ENCODE measurements around the gene INSR.
"Not testable (repeated sequence)": the region's sequence is repeated elsewhere in the genome, so short reads cannot be mapped to it uniquely, and the experiment has no call there.

Gene INSR

GRCh38 chr19:7098701-7099596, 195.3 kb downstream of the INSR start:
- peak; percentile 84 for DNase-seq (ENCODE audit: low spot score)

DNA sequence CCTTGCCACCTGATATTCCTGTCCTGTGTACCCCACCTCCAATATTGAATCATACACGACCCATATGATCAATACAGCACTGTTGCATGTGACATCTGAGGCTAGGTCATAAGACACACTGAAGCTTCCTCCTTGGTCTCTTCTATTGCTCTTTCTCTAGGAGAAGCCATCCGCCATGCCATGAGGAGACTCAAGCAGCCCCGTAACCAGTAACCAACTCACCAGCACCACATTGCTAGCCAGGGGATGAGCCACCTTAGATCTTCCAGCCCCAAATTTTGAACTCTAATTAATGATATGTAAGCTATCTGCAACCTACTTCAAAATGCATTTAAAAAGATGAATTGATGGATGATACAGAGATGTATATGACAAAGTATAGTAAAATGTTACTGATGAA, 196.1 kb downstream of the INSR start:
- DNase-seq (ENCODE audit: low spot score) = no peak

GRCh38 chr19:7088999-7089398, 205.2 kb downstream of the INSR start:
- no peak for DNase-seq (ENCODE audit: low spot score)

GRCh38 chr19:7083076-7083956, 210.9 kb downstream of the INSR start:
- no peak for DNase-seq (ENCODE audit: low spot score)

- DNase-seq (ENCODE audit: low spot score) = no peak
These were observed 216.2 kb downstream of the INSR start for GRCh38 chr19:7078008-7078407.

DNA sequence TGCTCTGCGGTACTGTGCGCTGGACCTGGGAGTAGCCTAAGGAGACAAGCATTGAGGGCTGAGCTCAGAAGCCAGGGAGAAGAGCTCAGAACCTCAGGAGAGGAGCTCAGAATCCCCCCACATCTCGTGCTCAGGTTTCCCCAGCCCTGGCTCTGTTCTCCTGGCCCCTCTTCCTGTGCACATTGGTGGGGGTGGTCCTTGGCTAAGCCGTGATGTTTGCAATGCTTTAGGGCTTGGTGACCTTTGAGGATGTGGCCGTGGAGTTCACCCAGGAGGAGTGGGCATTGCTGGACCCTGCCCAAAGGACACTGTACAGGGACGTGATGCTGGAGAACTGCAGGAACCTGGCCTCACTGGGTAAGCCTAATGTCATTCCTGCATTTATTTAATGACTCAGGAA, 218.1 kb downstream of the INSR start:
- DNase-seq (ENCODE audit: low spot score) = no peak

- no peak for DNase-seq (ENCODE audit: low spot score)
These were observed 219.4 kb downstream of the INSR start for GRCh38 chr19:7074705-7075282.

DNA sequence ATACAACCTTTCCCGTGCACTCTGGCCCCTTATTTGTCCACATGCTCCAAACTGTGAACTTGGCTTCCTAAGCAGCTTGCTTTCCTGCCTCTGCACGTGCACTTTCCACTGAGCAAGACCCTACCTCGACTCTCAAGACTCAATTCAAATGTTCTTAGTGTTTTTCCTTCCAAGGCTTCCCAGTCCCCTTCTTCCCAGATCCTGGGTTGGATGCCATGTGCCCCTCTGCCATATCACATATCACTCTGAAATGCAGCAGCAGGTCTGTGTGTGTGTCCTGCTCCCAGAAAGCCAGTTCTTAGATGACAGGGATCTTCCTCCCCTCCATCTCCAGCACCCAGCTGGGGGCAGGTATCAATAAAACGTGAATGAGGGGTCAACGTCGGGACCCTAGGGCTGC, 221.7 kb downstream of the INSR start:
- DNase-seq (ENCODE audit: low spot score) = no peak

DNA sequence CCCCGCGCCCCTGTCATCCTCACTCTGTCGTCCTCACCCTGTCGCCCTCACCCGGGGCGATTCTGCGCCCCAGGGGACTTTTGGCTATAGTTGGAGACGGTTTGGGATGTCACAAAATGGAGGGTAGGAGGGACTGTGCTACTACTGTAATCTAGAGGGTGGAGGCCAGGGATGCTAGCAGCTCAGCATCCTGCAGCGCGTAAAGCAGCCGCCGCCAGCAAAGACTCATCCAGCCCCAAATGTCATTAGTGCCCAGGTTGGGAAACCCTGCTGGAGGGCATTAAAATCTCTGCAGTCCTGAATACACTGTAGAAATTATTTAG, 224.3 kb downstream of the INSR start:
- DNase-seq (ENCODE audit: low spot score) = no peak

DNA sequence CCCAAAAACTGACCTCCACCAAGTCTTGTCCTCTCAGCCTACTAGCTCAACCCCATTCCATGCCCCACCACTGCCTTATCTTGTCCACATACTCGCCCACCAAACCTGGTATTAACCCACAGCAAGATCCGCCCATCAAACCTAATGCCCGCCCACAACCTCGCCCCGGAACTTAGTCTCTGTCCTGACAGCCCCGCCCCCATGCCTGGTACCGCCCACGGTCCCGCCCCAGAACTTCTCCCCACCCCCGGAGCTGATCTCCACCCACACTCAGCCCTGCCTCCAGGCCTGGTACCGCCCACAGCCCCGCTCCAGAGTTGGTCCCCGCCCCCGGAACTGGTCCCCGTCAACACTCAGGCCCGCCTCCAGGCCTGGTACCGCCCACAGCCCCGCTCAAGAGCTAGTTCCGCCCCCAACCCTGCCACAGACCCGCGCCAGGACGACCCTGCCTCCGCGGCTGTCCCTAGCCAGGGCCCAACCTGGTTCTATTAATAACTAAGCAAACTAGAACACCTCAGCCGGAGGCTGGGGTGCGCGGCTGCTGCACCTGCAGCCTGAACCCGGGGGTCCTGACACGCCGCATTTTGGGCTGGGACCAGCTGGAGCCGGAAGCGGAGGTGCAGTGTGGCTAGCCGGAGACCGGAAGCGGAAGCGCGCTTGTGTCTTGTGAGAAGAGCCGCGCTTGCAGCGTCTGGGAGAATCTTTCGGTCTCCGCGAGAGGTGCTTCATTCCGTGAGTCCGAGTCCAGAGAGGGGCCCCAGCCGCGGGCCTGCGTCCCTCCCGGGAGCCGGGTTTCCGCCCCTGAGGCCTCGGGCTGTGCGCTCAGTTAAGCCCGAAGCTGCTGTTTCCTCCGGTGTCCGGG, 224.9 kb downstream of the INSR start, which contains the start of gene ZNF557:
ZNF557 (plus strand) TSS at position 662 of the 862 bp plus-strand sequence. CDS start 5,372 bp downstream, outside the sequence.
- DNase-seq (ENCODE audit: low spot score) = peak; percentile 91

DNA sequence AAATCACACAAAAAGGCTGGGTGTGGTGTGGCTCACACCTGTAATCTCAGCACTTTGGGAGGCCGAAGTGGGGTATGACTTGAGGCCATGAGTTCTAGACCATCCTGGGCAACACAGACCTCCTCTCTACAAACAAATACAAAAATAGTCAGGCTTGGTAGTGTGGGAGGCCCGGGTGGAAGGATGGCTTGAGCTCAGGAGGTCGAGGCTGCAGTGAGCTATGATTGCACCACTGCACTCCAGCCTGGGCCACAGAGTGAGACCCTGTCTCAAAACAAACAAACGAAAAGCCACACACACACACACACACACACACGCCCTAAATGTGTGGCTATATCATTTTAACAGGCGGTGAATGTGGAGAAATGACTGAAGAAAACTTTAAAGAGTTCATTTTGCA, 225.6 kb downstream of the INSR start:
- no peak for DNase-seq (ENCODE audit: low spot score)

GRCh38 chr19:7067716-7068115, 226.5 kb downstream of the INSR start:
- no peak for DNase-seq (ENCODE audit: low spot score)

- DNase-seq (ENCODE audit: low spot score) = not testable (repeated sequence)
These were observed 227.1 kb downstream of the INSR start for GRCh38 chr19:7067122-7067521.

GRCh38 chr19:7063764-7064418, 230.3 kb downstream of the INSR start:
- no peak for DNase-seq (ENCODE audit: low spot score)

GRCh38 chr19:7063339-7063738, 230.9 kb downstream of the INSR start:
- no peak for DNase-seq (ENCODE audit: low spot score)
